OCI-LY7 (cell line): Measurements from ENCODE around the gene KTN1. TPM values are rescaled to one million over a fixed set of nuclear protein-coding genes. Genes with fewer than 3 reads are reported as not detected.

Source experiments
- BruUV-seq: library from RNA; stranded (reverse); fragments of 400-500 nt; replicated peaks from 2 replicates; lab custom pipeline; 2021; lab: Mats Ljungman, UMichigan
- CTCF ChIA-PET: fragments of 300-600 bp; sonication (Branson Sonifier 250); formaldehyde crosslinking; loops from one replicate; lab custom pipeline; 2022; ENCODE audit warnings: antibody characterized with exemption; ENCODE audit not compliant: unreplicated experiment; lab: Charles Lee
- POLR2A ChIA-PET: fragments of 300-600 bp; sonication (Branson Sonifier 250); formaldehyde crosslinking; loops from one replicate; lab custom pipeline; 2022; ENCODE audit warnings: antibody characterized with exemption; lab: Charles Lee
- DNase-seq: peaks from one replicate; pipeline ENCODE4 v3.0.0-alpha.2; 2015; ENCODE audit warnings: low spot score
- H2AFZ ChIP-seq: fragments of 200-600 bp; sonication (generic), shearing (Covaris generic); 2 replicates; pipeline ENCODE4 v1.6.1; 2014; ENCODE audit warnings: mild to moderate bottlenecking, antibody characterized with exemption, low read length, moderate library complexity
- H3K27ac ChIP-seq: fragments of 200-600 bp; sonication (generic); 2 replicates; pipeline ENCODE4 v1.5.1; 2014; ENCODE audit warnings: mixed run types, low read depth, mild to moderate bottlenecking, moderate library complexity, low read length, inconsistent platforms; ENCODE audit not compliant: poor library complexity, severe bottlenecking
- H3K36me3 ChIP-seq: fragments of 200-600 bp; sonication (generic); 2 replicates; pipeline ENCODE4 v1.6.1; 2014; ENCODE audit warnings: mild to moderate bottlenecking, antibody characterized with exemption, low read length, moderate library complexity, mixed read lengths; ENCODE audit not compliant: insufficient read depth
- H3K4me1 ChIP-seq: fragments of 200-600 bp; sonication (generic); 2 replicates; pipeline ENCODE4 v1.5.1; 2014; ENCODE audit warnings: mild to moderate bottlenecking, low read length; ENCODE audit not compliant: insufficient read depth, poor library complexity, severe bottlenecking
- H3K4me2 ChIP-seq: fragments of 200-600 bp; sonication (generic); 2 replicates; pipeline ENCODE4 v1.6.1; 2014; ENCODE audit warnings: mild to moderate bottlenecking, low read length
- H3K4me3 ChIP-seq: fragments of 200-600 bp; sonication (generic); 2 replicates; pipeline ENCODE4 v1.5.1; 2014; ENCODE audit warnings: mild to moderate bottlenecking, low read depth, low read length; ENCODE audit not compliant: poor library complexity, severe bottlenecking
- H3K79me2 ChIP-seq: fragments of 200-600 bp; sonication (generic); 2 replicates; pipeline ENCODE4 v1.6.1; 2016; ENCODE audit warnings: low read depth, mild to moderate bottlenecking, low read length, moderate library complexity, mixed read lengths; ENCODE audit not compliant: insufficient read depth
- H3K9me2 ChIP-seq: fragments of 200-600 bp; sonication (generic); 2 replicates; pipeline ENCODE4 v1.6.1; 2016; ENCODE audit warnings: mild to moderate bottlenecking, low read length, mixed read lengths; ENCODE audit not compliant: insufficient read depth
- H3K9me3 ChIP-seq: fragments of 200-600 bp; sonication (generic); 2 replicates; pipeline ENCODE4 v1.6.1; 2014; ENCODE audit warnings: mild to moderate bottlenecking, mixed run types, low read length, mixed read lengths
- H4K20me1 ChIP-seq: fragments of 200-600 bp; sonication (generic); 2 replicates; pipeline ENCODE4 v1.6.1; 2014; ENCODE audit warnings: mild to moderate bottlenecking, antibody characterized with exemption, low read length, moderate library complexity, mixed read lengths; ENCODE audit not compliant: insufficient read depth
- CTCF ChIP-seq: fragments of 200-600 bp; sonication (generic); conservative IDR thresholded peaks from 2 replicates; pipeline ENCODE4 v1.5.1; 2014; ENCODE audit warnings: mild to moderate bottlenecking, antibody characterized with exemption, low read length, moderate library complexity, mixed read lengths
- EZH2phosphoT487 ChIP-seq: fragments of 200-600 bp; sonication (generic); IDR thresholded peaks from 2 replicates; pipeline ENCODE4 v1.6.1; 2018; ENCODE audit warnings: low read depth, borderline replicate concordance, mild to moderate bottlenecking, mixed run types, antibody characterized with exemption, low read length, moderate library complexity, mixed read lengths
- intact Hi-C: fragments of 100-400 bp; cut with micrococcal nuclease; formaldehyde crosslinking; loops from one replicate; pipeline ENCODE4 v1.10.0; 2022; ENCODE audit not compliant: unreplicated experiment
- total RNA-seq, 2 experiments: library from RNA; depleted of rRNA in 1 of 2; stranded (reverse); fragments of >200 nt in 1 of 2; shearing (Covaris generic) in 1 of 2; gene quantifications; 2 replicates each; pipeline ENCODE4 v1.2.3, GENCODE V29; 2014 to 2022

Gene KTN1
- total RNA-seq, 2 experiments from 2014 or later, result 60.6 to 124 TPM

- ChIA-PET POLR2A (no interaction called here), CTCF (no interaction called here)
- H3K4me3 ChIP-seq, result no peak overlapping the region
- no peaks in the 10 kb centered on the region for H3K9me2 ChIP-seq
- no peak overlapping the region for H2AFZ ChIP-seq
- H3K36me3 ChIP-seq, result peaks cover 55% of the 10 kb centered on the region
- intact Hi-C loops, result no loop called here
- peaks cover 9% of the 10 kb centered on the region; the same call in 1 of the 2 replicates for H4K20me1 ChIP-seq
- no peak for TF ChIP-seq CTCF
- TF ChIP-seq EZH2phosphoT487, result no peak
- no peak for DNase-seq
- H3K4me1 ChIP-seq, result no peaks in the 10 kb centered on the region
- H3K27ac ChIP-seq, result no peak overlapping the region
- TSS peak; percentile 81 for BruUV-seq
- no peaks in the 10 kb centered on the region for H3K9me3 ChIP-seq
- H3K79me2 ChIP-seq, result peaks cover 24% of the 10 kb centered on the region
- no peak overlapping the region for H3K4me2 ChIP-seq
Measured at GRCh38 chr14:55611859-55612258, 31.9 kb downstream of the KTN1 start.

DNA sequence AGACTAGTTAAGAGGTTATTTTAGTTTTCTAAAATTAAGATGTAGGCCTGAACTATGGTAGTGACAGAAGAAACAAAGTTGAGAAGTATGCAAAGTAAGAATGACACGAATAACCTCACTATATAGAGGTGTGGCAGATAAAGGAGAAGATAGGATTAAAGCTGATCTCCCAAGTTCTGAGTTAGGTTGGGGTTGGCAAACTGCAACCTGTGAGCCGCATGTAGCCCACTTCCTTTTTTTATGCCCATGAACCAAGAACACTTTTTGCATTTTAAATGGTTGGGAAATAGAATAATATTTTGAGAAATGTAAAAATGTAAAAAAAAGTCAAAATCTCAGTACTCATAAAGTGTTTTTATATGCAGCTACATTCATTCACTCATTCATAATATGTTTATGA lies 34.3 kb downstream of the KTN1 start:
- ChIA-PET POLR2A (interaction anchor here (0.7 kb wide), 1 partner anchor 25 kb away, joined by 3 read pairs; no protein-coding TSS in a partner anchor), CTCF (no interaction called here)
- H3K79me2 ChIP-seq, result peaks cover 16% of the 10 kb centered on the region
- no peak for DNase-seq
- intact Hi-C loops, result no loop called here
- H3K9me3 ChIP-seq, result peaks cover 13% of the 10 kb centered on the region
- TF ChIP-seq CTCF, result no peak
- no peak for TF ChIP-seq EZH2phosphoT487
- H3K4me3 ChIP-seq, result no peak overlapping the region
- no TSS peak for BruUV-seq
- no peaks in the 10 kb centered on the region for H3K4me1 ChIP-seq
- no peak overlapping the region for H3K27ac ChIP-seq
- no peaks in the 10 kb centered on the region for H3K9me2 ChIP-seq
- no peak overlapping the region for H2AFZ ChIP-seq
- H4K20me1 ChIP-seq, result peaks cover 9% of the 10 kb centered on the region; the same call in 1 of the 2 replicates
- H3K4me2 ChIP-seq, result no peak overlapping the region
- H3K36me3 ChIP-seq, result peaks cover 79% of the 10 kb centered on the region

DNA sequence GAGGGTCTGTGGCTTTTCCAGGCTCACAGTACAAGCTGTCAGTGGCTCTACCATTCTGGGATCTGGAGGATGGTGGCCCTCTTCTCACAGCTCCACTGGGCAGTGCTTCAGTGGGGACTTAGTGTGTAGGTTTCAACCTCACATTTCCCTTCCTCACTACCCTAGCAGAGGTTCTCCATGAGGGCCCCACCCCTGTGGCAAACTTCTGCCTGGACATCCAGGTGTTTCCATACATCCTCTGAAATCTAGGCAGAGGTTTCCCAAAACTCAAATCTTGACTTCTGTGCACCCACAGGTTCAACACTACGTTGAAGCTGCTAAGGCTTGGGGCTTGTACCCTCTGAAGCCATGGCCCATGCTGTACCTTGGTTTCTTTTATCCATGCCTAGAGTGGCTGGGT lies 40.3 kb downstream of the KTN1 start:
- H3K4me3 ChIP-seq, result no peak overlapping the region
- H3K4me1 ChIP-seq, result no peaks in the 10 kb centered on the region
- H2AFZ ChIP-seq, result no peak overlapping the region
- CTCF ChIA-PET, result no interaction called here
- DNase-seq, result peak; percentile 12
- no TSS peak for BruUV-seq
- no peaks in the 10 kb centered on the region for H4K20me1 ChIP-seq
- TF ChIP-seq EZH2phosphoT487 (no peak), CTCF (no peak)
- H3K4me2 ChIP-seq, result no peak overlapping the region
- no peak overlapping the region for H3K27ac ChIP-seq
- peaks cover 94% of the 10 kb centered on the region for H3K36me3 ChIP-seq
- H3K79me2 ChIP-seq, result no peaks in the 10 kb centered on the region
- peaks cover 32% of the 10 kb centered on the region for H3K9me3 ChIP-seq
- intact Hi-C loops, result no loop called here
- POLR2A ChIA-PET, result no interaction called here
- no peaks in the 10 kb centered on the region for H3K9me2 ChIP-seq
